DND-41 (cell line): ENCODE measurements around the gene PTPN9.
"Not testable (repeated sequence)": the region's sequence is repeated elsewhere in the genome, so short reads cannot be mapped to it uniquely, and the experiment has no call there.

Source experiments
- ATAC-seq: fragments of 200-7000 bp; cut with Tn5 transposase; 3 replicates; pipeline ENCODE4 v1.9.1; 2021; ENCODE audit warnings: low read depth; ENCODE audit not compliant: insufficient read depth
- DNase-seq: peaks from one replicate; pipeline ENCODE4 v3.0.0-alpha.2; 2020
- H2AFZ ChIP-seq: 2 replicates; pipeline ENCODE4 v1.6.0; 2012; ENCODE audit warnings: low read depth, low read length
- H3K27ac ChIP-seq: 2 replicates; pipeline ENCODE4 v1.5.1; 2012; ENCODE audit warnings: low read length, inconsistent platforms
- H3K27me3 ChIP-seq: fragments of 200-600 bp; sonication (generic); 2 replicates; pipeline ENCODE4 v1.6.0; 2012; ENCODE audit warnings: low read length, mild to moderate bottlenecking, inconsistent platforms; ENCODE audit not compliant: insufficient read depth, poor library complexity
- H3K36me3 ChIP-seq: 2 replicates; pipeline ENCODE4 v1.5.1; 2012; ENCODE audit warnings: low read length, inconsistent platforms; ENCODE audit not compliant: insufficient read depth
- H3K4me1 ChIP-seq: 2 replicates; pipeline ENCODE4 v1.5.1; 2012; ENCODE audit warnings: mild to moderate bottlenecking, low read length; ENCODE audit not compliant: insufficient read depth
- H3K4me2 ChIP-seq: 2 replicates; pipeline ENCODE4 v1.6.0; 2012; ENCODE audit warnings: mild to moderate bottlenecking, moderate library complexity, low read length, inconsistent platforms; ENCODE audit not compliant: insufficient read depth
- H3K4me3 ChIP-seq, 2 experiments: fragments of 200-600 bp in 1 of 2; shearing (Covaris generic) in 1 of 2; 2 replicates each; pipeline ENCODE4 v1.5.1; 2012 to 2016; ENCODE audit warnings: inconsistent platforms in 2 of 2, low read length in 2 of 2, mild to moderate bottlenecking in 2 of 2, low read depth in 1 of 2, moderate library complexity in 1 of 2
- H3K79me2 ChIP-seq: 2 replicates; pipeline ENCODE4 v1.6.0; 2012; ENCODE audit warnings: low read length, inconsistent platforms; ENCODE audit not compliant: insufficient read depth
- H3K9ac ChIP-seq: 2 replicates; pipeline ENCODE4 v1.6.0; 2012; ENCODE audit warnings: low read depth, mild to moderate bottlenecking, inconsistent platforms, low read length, moderate library complexity
- H3K9me3 ChIP-seq: 2 replicates; pipeline ENCODE4 v1.5.1; 2012; ENCODE audit warnings: low read length, moderate library complexity, mild to moderate bottlenecking, inconsistent platforms; ENCODE audit not compliant: insufficient read depth, severe bottlenecking
- H4K20me1 ChIP-seq: 2 replicates; pipeline ENCODE4 v1.6.0; 2012; ENCODE audit warnings: low read length; ENCODE audit not compliant: insufficient read depth
- EZH2 ChIP-seq: IDR thresholded peaks from 3 replicates; pipeline ENCODE4 v1.6.1; 2012; ENCODE audit warnings: borderline replicate concordance, low read depth, mild to moderate bottlenecking, moderate library complexity, low read length, inconsistent platforms; ENCODE audit not compliant: severe bottlenecking
- TF ChIP-seq, protein P1 (sequence below): IDR thresholded peaks from 2 replicates; pipeline ENCODE4 v1.5.1; 2012; ENCODE audit warnings: borderline replicate concordance, low read length, moderate library complexity, mild to moderate bottlenecking; ENCODE audit not compliant: poor library complexity, severe bottlenecking; ENCODE audit errors: extremely low read depth

PTPN9 gene

GRCh38 chr15:75446151-75446550 is 133.0 kb downstream of the PTPN9 start:
- ATAC-seq (no peak), DNase-seq (no peak)
- Histone ChIP-seq H3K27me3 (no peaks in the 10 kb centered on the region), H3K4me1 (peaks cover 18% of the 10 kb centered on the region), H3K36me3 (peaks cover 43% of the 10 kb centered on the region), H2AFZ (no peak overlapping the region), H3K4me2 (no peak overlapping the region), H4K20me1 (peaks cover 72% of the 10 kb centered on the region), H3K9me3 (no peaks in the 10 kb centered on the region), H3K27ac (no peak overlapping the region), H3K4me3 (no peak overlapping the region), H3K79me2 (peaks cover 95% of the 10 kb centered on the region), H3K9ac (no peak overlapping the region)
- TF ChIP-seq, protein P1, sequence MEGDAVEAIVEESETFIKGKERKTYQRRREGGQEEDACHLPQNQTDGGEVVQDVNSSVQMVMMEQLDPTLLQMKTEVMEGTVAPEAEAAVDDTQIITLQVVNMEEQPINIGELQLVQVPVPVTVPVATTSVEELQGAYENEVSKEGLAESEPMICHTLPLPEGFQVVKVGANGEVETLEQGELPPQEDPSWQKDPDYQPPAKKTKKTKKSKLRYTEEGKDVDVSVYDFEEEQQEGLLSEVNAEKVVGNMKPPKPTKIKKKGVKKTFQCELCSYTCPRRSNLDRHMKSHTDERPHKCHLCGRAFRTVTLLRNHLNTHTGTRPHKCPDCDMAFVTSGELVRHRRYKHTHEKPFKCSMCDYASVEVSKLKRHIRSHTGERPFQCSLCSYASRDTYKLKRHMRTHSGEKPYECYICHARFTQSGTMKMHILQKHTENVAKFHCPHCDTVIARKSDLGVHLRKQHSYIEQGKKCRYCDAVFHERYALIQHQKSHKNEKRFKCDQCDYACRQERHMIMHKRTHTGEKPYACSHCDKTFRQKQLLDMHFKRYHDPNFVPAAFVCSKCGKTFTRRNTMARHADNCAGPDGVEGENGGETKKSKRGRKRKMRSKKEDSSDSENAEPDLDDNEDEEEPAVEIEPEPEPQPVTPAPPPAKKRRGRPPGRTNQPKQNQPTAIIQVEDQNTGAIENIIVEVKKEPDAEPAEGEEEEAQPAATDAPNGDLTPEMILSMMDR: no peak
- no peak for TF ChIP-seq EZH2

GRCh38 chr15:75445324-75445723 is 133.8 kb downstream of the PTPN9 start:
- H4K20me1 ChIP-seq: peaks cover 74% of the 10 kb centered on the region
- peaks cover 15% of the 10 kb centered on the region for H3K4me1 ChIP-seq
- not testable (repeated sequence) for H3K27ac ChIP-seq, H2AFZ ChIP-seq, H3K4me3 ChIP-seq, H3K9ac ChIP-seq, H3K27me3 ChIP-seq, DNase-seq, H3K9me3 ChIP-seq, ATAC-seq, H3K4me2 ChIP-seq
- H3K36me3 ChIP-seq: peaks cover 42% of the 10 kb centered on the region
- peaks cover 99% of the 10 kb centered on the region for H3K79me2 ChIP-seq

DNA sequence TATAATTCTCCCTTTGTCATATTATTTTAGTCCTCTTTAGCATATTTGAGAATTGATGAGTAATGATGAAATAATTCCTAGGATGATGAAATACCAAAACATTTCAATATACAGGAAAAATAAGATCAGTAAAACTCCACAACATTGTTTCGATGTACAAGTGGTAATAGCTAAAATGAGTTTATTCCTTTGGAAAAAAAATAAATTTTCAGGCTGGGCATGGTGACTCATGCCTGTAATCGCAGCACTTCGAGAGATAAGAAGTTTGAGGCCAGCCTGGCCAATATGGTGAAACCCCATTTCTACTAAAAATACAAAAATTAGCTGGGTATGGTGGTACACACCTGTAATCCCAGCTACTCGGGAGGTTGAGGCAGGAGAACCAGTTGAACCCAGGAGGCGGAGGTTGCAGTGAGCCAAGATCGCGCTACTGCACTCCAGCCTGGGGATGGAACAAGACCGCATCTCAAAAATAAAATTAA is 135.1 kb downstream of the PTPN9 start:
- H3K9me3 ChIP-seq, H3K27ac ChIP-seq, H2AFZ ChIP-seq, H3K4me3 ChIP-seq, H3K27me3 ChIP-seq, ATAC-seq, DNase-seq, H3K4me2 ChIP-seq, H3K4me1 ChIP-seq, H3K9ac ChIP-seq: not testable (repeated sequence)
- H4K20me1 ChIP-seq: peaks cover 66% of the 10 kb centered on the region
- H3K79me2 ChIP-seq: peaks cover 97% of the 10 kb centered on the region
- peaks cover 41% of the 10 kb centered on the region for H3K36me3 ChIP-seq

DNA sequence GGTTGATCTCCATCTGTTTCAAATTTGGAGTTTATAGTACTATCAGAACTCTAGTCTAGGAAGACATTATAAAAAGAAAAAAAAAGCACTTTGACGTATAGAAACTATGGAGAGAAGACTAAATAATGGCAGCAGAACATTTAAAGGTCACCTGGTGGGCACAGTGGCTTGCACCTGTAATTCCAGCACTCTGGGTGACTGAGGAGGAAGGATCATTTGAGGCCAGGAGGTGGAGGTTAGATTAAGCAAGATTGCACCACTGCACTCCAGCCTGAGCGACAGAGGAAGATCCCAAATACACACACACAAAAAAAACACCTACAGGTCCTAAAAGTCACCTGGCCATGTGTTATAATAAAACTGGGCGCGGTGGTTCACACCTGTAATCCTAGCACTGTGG is 141.4 kb downstream of the PTPN9 start:
- Histone ChIP-seq H3K4me1 (no peaks in the 10 kb centered on the region), H2AFZ (no peak overlapping the region), H3K4me2 (no peak overlapping the region), H3K4me3 (no peak overlapping the region), H3K27ac (no peak overlapping the region), H4K20me1 (peaks cover 65% of the 10 kb centered on the region), H3K79me2 (peaks cover 97% of the 10 kb centered on the region), H3K36me3 (peaks cover 36% of the 10 kb centered on the region), H3K27me3 (no peaks in the 10 kb centered on the region), H3K9me3 (no peaks in the 10 kb centered on the region), H3K9ac (no peak overlapping the region)
- no peak for DNase-seq
- no peak for TF ChIP-seq EZH2
- TF ChIP-seq, protein P1: no peak
- ATAC-seq: no peak
